ENCODE measurements around the gene ENO3.

The ENO3 gene

DNA sequence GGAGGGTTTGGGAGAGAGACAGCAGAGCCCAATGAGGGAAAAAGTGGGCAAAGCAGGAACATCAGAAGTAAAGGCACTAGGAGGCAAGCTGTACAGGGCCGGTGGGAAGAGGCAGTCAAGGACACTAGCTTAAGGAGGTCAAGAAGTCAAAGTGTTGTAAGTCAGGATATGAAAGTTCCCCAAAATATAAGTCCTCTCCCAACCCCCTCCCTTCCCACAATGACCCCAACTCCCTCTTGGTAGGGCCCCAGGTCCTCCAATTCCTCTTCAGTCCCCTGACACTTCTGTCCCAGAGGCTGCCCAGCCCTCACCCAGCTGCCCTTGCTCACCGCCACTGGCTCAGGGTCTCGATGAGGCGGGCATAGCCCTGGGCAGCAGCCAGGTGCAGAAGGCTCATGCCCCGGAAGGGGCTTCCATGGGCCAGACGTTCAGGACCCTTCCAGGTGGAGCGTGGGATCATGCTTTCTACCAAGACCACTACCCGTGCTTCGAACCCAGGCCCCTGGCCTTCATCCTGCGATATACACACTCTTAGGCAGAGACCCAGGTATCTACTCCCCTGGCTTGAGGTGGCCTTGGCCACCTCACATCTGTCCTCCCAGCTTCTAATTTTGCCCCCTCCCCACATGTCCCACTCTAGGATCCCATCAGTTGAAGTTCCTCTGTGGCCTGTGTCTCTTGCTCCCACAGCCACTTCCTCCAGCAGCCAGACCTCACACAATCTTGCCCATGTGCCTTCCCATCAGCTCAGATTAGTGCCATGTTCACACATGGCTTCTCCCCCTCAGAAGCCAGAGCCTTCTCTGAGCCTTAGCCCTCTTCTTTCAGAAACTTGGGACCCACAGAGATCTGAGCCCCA lies 22.6 kb downstream of the ENO3 start:
- DNase-seq (ENCODE audit: low read depth) = no peak

DNA sequence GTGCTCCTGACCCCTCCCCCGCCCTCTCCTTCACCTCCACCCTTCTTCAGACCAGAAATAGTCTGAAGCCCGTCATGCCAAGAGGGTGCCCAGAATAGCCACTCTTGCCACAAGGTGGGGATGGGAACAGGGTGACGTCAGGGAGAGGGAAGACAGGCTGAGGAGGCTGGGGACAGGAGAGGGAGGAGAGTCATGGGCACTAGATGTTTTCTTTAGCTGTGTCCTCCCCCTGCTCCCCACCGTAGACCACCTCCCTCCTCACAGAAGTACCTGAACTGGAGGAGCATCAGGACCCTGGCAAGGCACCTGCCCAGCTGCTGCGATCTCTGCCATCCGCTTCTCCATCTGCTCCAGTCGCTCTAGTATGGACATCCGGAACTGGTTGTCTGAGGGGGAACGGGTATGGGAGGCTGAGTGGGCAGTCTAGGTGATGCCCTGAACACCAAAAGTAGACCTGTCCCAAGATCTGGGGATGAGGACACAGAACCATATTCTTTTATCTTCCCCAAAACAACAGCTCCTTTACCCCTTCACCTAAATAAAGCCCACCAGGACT lies 23.3 kb downstream of the ENO3 start:
- no peak for DNase-seq (ENCODE audit: low read depth)

DNA sequence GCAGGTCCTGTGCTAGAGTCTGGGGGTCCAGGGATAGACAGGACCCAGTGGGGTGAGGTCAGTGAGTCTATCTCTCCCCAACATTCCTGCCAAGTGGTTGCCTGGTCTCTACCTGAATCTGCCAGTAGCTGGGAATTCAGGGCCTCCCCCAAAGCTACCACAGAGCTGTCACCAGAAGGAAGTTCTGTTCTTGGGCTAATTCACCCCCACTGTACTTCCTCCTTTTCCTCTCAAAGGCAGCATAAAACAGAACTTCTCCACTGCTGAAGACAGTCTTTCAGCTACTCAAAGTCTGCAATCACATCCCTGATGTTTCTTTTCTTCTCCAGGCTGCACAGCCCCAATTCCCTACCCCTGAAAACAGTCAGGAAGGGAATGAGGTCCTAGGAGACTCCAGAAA lies 27.8 kb downstream of the ENO3 start:
- no peak for DNase-seq (ENCODE audit: low read depth)

DNA sequence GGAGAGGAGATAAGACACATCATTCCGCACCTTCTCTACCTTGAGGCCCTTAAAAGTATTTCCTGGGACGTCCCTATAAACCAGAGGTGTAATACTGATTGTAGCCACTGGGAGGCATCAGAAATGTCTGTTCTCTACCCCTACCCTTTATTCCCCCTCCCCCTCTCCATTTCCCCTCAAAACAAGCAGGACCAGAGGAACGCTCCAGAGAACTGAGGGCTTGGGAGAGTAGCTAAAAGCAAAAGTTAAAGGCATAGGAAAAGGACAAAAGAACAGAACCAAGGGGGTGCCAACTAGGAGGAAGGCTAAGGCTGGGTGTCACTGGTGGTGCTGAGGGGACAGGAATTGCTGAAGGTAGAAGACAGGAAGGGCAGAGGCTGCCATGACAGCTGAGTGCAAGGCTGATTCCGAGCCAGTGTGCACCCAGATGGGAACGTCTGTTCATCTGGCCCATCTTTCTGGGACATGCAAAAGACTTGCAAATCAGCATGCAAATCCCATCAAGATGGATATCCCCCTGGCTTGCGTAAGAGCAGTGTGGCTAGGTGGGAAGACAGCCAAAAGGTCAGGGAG lies 29.8 kb downstream of the ENO3 start:
- DNase-seq (ENCODE audit: low read depth) = no peak

DNA sequence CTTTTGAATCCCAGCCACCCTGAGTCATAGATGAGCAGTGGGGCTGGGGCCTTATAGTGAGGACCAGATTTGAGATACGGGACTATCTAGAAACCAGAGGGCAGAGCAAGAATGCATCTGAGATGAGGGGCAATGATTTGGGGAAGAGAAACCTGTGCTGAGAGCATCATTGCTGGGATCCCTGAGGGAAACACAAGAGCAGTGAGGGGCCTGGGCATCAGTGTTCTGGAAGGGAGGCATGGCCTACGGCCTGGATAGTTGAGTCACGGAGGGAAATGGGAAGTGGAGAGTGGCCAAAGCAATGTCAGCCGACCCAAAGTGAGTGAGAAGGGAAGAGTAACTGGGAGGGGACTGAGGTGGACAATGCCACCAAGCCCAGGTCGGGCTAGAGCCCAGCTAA lies 31.4 kb downstream of the ENO3 start:
- no peak for DNase-seq (ENCODE audit: low read depth)

DNA sequence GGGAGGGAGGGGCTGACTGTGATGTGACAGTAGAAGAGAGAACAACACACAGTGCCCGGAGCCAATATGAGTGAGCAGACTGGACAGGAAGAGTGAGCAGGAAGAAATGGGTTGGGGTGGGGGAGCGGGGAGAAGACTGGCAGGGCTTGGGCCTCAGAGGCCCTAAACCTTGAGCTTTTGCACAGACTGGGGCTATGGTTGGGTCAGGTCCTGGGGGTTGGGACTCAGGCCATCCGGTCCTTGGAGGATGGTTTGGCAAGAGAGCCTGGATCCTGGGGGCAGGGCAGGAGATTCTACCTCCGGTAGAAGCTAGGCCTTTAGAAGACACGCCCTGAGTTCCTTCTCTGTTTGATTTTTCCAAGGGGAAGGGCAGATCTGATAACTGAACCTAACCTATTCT lies 35.5 kb downstream of the ENO3 start:
- no peak for DNase-seq (ENCODE audit: low read depth)

DNA sequence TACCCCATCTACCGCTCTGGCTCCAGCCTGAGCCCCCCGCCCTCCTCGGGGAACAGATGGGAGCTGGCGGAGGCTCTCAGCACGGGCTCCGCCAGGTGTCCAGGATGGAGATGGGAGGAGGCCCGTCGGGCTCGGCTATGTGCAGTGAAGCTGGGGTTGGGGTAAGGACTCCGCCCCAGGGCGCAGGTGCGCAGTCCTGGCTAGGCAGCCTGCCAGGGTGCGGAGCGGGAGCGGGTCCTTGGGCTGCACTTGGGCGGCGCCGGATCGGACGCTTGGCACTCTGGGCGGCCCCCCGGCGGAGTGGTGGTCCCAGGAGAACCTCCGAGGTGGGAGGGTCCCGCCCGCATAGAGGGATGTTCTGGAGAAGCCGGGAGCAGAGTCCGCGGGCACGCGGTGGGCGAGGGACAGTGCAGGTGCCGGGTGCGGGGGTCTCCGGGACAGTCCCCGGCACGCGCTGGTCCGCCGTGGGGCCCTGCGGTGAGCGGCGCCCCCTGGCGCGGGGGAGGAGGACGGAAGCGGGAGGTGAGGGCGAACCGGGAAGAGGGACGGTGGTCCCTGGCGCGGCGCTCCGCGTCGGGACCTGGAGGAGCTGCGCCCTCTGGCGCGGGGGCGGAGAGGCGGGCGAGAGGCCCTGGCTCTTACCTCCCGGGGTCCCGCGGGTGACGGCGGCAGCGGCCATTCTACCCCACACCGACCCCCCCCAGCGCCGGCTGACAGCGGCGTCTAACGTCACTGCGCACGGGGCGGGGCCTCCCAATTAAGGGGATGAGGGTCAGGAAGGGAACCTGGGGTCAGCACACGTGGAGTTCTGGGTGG lies 36.2 kb downstream of the ENO3 start, which contains the start of gene CAMTA2:
TSS of gene CAMTA2 (minus strand) at position 725 of the 816 bp plus-strand sequence. CDS start 1,453 bp downstream, outside the sequence.
- DNase-seq (ENCODE audit: low read depth) = peak; percentile 71

DNA sequence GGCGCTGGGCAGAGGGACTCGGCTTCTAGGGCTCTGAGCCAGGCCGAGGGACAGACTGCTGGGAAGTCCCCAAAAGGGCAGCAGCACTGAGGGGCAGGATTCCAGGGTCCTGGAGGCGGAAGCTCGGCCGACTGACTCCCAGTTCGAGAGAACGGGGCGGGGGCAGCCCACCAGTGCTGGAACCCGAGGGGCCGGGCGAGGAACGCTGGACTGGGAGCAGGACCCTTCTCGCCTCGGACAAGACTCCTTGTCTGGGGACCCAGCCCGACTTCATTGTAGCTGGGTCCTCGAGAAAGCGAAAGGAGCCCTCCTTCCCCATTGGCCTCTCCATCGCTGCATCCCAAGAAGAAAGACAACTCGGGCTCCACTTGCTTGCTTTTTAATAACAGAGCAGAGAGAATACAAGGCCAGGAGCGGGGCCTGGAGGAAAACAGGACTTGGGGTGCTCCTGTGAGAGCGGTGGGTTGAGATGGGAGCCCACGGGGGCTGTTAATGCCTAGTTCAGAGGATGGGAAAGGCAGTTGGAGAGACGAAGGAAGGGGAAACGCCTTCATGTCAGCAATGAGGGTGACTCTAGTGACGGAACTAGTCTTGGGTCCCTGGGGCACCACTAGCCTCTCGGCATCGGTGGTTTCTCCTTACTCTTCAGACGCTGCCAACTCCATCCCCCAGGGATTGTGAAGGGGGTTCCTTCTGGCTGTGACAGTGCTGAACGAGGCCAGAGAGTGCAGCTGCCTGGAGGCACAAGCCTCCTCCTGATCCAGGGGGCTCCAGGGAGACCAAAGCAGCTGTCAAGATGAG lies 37.0 kb downstream of the ENO3 start:
- DNase-seq (ENCODE audit: low read depth) = no peak

DNA sequence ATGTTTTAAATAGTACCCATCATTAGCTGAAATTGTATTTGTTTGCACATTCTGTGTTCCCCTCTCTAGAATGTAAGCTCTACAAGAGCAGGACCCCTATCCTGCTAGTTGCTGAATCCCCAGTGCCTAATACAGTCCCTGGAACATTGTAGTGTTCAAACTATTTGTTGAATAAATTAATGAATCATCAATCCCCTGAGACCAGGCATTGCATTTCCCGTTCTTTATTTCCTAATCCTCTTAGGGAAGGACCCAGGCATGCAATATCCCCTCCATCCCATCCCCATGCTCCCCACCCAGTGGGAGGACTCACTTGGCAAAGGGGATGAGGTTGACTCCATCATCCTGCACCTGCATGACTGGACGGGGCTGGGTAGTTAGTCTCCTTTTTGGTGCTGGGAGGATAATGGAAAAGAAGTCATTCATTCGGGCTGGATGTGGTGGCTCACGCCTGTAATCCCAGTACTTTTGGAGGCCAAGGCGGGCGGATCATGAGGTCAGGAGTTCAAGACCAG lies 43.2 kb downstream of the ENO3 start:
- no peak for DNase-seq (ENCODE audit: low read depth)

DNA sequence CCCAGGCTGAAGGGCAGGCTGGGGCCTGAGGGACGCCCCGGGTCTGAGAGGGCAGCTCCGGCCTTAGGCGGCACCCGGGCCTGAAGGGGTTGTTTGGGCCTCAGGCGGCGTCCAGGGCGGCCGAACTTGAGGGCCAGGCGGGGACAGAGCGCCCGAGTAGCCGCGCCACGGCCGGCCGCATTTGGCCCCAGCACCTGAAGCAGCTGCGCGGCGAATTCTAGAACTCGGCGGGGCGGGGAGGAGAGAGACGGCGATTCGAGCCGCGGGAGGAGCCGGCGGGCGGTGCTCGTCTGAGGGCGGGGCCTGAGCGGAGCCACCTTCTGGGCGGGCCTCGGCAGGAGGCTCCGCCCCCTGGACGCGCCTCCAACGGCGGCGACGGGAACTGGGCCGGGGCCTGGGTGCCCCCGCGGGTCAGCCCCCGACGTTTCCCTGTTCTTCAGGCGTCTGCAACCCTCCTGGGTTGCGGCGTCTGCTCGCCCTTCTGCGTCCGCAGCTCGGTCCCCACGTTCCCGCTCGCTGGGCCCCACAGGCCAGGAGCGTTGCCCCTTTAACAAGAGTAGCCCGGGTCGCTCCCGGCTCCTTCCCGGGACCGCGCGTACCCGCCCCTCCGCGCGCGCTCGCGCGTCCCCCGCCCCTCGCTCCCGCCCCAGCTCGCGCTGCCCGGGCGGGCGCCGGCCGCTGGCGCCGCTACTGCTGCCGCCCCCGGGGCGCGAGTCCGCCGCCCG lies 46.5 kb downstream of the ENO3 start, which contains the start of the genes INCA1 and KIF1C:
TSS of gene INCA1 (minus strand) at position 221 of the 725 bp plus-strand sequence. CDS start 3,085 bp downstream, outside the sequence.
TSS of gene KIF1C (plus strand) at position 649 of the 725 bp plus-strand sequence. CDS start 2,297 bp downstream, outside the sequence.
- peak; percentile 75 for DNase-seq (ENCODE audit: low read depth)

DNA sequence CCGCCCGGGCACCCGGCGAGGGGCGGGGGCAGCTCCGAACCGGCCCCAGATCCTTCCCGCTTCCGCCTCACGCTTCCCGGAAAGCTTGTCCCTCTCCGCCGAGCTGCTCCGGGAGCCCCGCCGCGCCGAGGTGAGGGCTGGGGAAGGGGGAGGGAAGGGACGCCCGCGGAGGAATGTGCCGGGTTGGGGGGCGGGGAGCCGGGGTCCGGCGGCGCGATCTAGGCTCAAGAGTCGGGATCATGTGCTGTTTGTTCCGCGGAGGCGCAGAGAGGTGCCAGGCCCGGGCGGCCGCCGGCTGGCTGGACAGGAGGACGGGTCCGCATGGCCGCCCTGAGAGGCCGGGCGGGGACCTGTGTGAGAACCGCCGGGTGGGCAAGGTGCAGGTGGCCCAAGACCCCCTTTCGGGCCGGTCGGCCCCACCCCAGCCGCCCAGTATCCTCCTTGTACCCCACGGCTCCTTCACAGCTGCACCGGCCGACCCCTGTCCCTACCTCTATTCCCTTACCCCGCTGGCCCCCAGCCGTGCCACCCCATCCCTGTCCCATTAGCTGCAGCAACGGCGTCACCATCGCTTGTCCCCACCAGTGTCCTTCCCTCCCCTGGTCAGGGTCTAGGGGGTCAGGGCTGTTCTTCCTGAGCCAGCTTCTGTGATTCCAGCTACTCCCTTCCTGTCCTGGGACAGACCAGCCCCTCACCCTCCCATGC lies 47.3 kb downstream of the ENO3 start:
- no peak for DNase-seq (ENCODE audit: low read depth)

DNA sequence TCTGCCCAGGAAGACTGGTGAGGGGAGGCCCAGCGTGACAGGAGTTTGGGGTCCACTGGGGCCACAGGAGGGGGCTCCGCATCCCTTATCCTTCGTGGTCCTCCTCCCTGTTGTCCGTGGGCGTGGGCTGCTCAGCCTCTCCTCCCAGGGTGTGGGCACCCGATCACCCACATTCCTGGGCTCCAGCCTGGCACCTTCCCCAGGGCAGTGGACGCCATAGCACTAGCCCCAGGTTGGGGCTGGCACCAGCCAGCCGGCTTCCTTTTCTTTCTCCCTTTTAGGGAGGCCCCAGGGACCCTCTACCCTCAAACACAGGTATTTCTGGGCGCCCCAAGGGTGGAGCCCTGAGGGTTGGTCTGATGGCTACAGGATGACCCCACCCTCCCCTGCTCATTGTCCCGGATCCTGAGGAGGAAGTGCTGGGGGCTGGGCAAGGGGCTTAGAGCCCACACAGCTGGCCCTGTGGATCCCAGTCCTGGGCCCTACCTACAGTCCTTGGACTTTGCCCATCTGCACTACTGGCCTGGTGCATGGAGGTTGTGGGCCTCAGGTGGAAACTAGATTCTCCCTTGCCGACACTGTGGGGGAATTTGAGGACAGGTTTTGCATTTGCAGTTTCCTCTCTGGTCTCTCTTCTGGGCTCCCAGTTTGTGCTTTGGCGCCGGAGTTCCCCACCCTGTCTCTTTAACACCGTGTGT lies 48.0 kb downstream of the ENO3 start:
- DNase-seq (ENCODE audit: low read depth) = no peak

DNA sequence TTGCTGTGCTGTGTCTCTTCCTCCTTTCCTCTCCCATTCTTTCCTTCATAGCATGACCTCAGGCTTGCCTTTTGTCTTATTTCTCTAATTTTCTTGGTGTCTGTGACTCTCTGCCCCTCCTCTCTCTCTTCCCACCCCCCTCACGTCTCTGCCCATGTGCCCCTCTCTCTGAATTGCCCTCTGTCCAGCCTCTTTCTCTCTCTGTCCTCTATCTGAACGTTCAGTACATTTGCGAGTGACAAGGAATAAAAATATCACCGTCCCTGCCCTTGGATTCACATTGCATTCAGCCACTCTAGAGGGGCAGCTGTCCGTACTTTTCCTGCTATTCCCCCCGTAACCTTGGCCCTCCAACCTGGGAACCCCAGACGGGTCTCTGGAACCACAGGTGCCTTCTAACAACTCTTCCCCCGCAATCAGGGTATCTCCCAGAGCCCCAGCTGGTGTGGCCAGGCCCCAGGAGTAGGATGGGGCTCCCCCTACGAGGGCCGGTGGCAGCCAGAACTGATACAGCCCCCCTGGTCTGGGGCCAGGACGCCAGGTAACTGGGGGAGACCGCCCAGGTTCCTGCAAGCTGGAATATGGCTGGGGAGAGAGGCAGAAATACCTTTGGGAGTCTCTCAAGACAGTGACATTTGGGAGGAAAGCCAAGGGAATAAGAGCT lies 48.6 kb downstream of the ENO3 start:
- no peak for DNase-seq (ENCODE audit: low read depth)

DNA sequence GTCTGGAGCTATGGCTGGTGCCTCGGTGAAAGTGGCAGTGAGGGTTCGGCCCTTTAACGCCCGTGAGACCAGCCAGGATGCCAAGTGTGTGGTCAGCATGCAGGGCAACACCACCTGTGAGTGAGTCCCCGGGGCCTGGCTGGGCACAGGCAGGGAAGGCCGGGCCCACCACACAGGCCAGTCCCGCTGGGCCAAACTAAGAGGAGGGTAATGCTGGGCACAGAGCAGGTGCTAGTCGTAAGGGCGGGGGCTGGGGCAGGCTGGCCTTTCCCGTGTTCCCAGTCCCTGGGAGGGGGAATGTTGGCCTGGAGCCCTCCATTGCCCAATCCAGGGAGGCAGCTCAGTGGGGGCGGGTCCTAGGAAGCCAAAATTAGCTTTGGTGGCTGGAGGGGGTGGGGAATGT lies 49.3 kb downstream of the ENO3 start:
- no peak for DNase-seq (ENCODE audit: low read depth)

DNA sequence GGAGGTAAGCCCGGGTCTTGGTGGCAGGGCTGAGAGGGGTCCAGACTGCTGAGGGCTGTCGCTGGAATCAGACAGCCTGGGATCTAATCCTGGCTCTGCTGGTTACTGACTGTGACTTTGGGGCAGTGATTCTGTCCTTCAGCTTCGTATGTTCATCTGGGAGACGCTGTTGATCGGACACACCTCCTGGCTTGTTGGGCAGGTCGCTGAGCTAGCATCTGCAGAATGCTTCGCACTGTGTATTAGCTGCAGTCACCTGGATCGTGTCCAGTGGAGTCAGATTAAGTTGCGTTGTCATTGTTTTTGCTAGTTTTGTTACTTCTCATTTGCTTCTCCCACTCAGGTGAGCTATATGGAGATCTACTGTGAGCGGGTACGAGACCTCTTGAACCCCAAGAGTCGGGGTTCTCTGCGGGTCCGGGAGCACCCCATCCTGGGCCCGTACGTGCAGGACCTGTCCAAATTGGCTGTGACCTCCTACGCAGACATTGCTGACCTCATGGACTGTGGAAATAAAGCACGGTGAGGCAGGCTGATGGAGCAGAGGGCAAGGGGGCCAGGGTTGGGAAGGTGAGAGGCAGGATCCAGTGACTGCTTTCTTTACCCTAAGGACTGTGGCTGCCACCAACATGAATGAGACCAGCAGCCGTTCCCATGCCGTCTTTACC lies 51.3 kb downstream of the ENO3 start:
- no peak for DNase-seq (ENCODE audit: low read depth)

DNA sequence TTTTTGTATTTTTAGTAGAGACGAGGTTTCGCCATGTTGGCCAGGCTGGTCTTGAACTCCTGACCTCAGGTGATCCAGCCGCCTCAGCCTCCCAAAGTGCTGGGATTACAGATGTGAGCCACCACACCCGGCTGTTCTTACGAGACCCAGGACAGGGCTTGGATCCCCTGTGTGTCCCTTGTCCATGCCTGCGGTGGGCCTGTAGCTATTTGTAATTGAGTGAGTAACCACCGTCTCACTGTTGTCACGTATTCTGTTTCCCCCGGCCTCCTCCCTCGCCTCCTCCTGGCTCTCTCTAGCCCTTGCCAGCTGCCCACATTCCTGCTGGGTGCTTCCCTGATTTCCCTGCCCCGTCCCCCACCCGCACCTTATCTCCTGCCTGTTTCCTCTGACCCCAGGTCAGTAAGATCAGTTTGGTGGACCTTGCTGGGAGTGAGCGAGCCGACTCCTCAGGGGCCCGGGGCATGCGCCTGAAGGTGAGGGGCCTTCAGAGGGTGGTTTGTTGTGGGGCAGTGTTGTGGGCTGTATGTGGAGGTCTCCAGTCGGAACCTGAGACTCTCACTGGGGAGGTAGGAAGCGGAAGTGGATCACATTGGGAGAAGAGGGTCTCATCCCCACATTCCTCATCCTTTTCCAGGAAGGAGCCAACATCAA lies 52.4 kb downstream of the ENO3 start:
- DNase-seq (ENCODE audit: low read depth) = no peak
